H1 (cell line): ENCODE data around the gene UGGT2. TPM values are rescaled to one million over a fixed set of nuclear protein-coding genes. Genes with fewer than 3 reads are reported as not detected.

Experiments used
- ASH2L ChIP-seq: fragments of 200-600, 300-600 bp; sonication (generic); IDR thresholded peaks from one replicate; pipeline ENCODE4 v1.7.1; 2017; ENCODE audit warnings: low read length
- CHD7 ChIP-seq: fragments of 300-600 bp; sonication (generic); IDR thresholded peaks from 2 replicates; pipeline ENCODE4 v1.7.1; 2012; ENCODE audit warnings: low read length, moderate library complexity, mild to moderate bottlenecking, inconsistent platforms; ENCODE audit not compliant: insufficient replicate concordance
- EZH2 ChIP-seq: fragments of 200-600 bp; sonication (generic); IDR thresholded peaks from 2 replicates; pipeline ENCODE4 v1.7.1; 2012; ENCODE audit warnings: low read depth, mild to moderate bottlenecking, moderate library complexity, low read length, inconsistent platforms; ENCODE audit not compliant: severe bottlenecking
- GTF2F1 ChIP-seq: IDR thresholded peaks from 2 replicates; pipeline ENCODE4 v1.6.1; 2012; ENCODE audit warnings: low read depth, low read length, improper control_type of control experiment, borderline replicate concordance
- KDM5A ChIP-seq: fragments of 200-600 bp; IDR thresholded peaks from 2 replicates; pipeline ENCODE4 v1.7.1; 2012; ENCODE audit warnings: mild to moderate bottlenecking, low read length, inconsistent platforms, mixed read lengths
- NRF1 ChIP-seq: IDR thresholded peaks from 2 replicates; pipeline ENCODE4 v1.6.1; 2011; ENCODE audit warnings: mild to moderate bottlenecking, low read depth, low read length, improper control_type of control experiment
- POLR2A ChIP-seq, 2 experiments: IDR thresholded peaks; 1 replicate in 1 of 2; 2 replicates in 1 of 2; pipeline ENCODE4 v1.6.1; 2011; ENCODE audit warnings: low read depth in 2 of 2, low read length in 2 of 2, mild to moderate bottlenecking in 2 of 2; ENCODE audit errors: control extremely low read depth in 1 of 2
- RAD21 ChIP-seq, 2 experiments: IDR thresholded peaks in 1 of 2; conservative IDR thresholded peaks in 1 of 2; 2 replicates each; pipeline ENCODE4 v1.6.1; 2011; ENCODE audit warnings: low read depth in 2 of 2, low read length in 2 of 2, improper control_type of control experiment in 1 of 2, inconsistent platforms in 1 of 2, mild to moderate bottlenecking in 1 of 2, moderate library complexity in 1 of 2
- SIRT6 ChIP-seq: IDR thresholded peaks from one replicate; pipeline ENCODE4 v1.7.1; 2012; ENCODE audit warnings: low read length, inconsistent platforms
- TAF7 ChIP-seq: optimal IDR thresholded peaks from 2 replicates; pipeline ENCODE3; 2011; ENCODE audit warnings: low read depth, mild to moderate bottlenecking, inconsistent platforms, low read length, moderate library complexity, borderline replicate concordance
- TBP ChIP-seq: IDR thresholded peaks from 2 replicates; pipeline ENCODE4 v1.6.1; 2011; ENCODE audit warnings: low read depth, low read length, improper control_type of control experiment
- ZNF274 ChIP-seq: IDR thresholded peaks from 2 replicates; pipeline ENCODE4 v1.7.0; 2012; ENCODE audit warnings: low read length, borderline replicate concordance; ENCODE audit errors: extremely low read depth
- polyA plus RNA-seq, 7 experiments: library from polyadenylated mRNA; depleted of rRNA in 3 of 7; stranded (reverse) in 5 of 7; unstranded in 2 of 7; fragments of >200 nt in 5 of 7; fragments of 200-250 nt in 2 of 7; gene quantifications; 1 replicate in 5 of 7; 2 replicates in 1 of 7; 4 replicates in 1 of 7; pipeline versions ENCODE4 v1.2.1 to v1.2.3, GENCODE V29; 2011 to 2013; ENCODE audit warnings: missing spikeins in 2 of 7, mixed read lengths in 2 of 7
- total RNA-seq: library from RNA; stranded (reverse); fragmentation: NEBNext Ultra II Directional; extraction: Animal tissue kit (Norgen Biotek cat#: 25700); gene quantifications from 2 replicates; pipeline ENCODE4 v1.2.1, GENCODE V29; 2021

The UGGT2 gene
- total and polyA plus RNA-seq, 2 of the 8 experiments (the other 6 are each of a cell fraction or from before 2014, with no cell fraction given) = 5.9 to 25.1 TPM

GRCh38 chr13:96089749-96090239, 36.6 kb upstream of the UGGT2 start, which contains the start of gene HS6ST3 (continued):
- TF ChIP-seq CHD7 = no peak
- TF ChIP-seq EZH2 = peak; percentile 68
- no peak for TF ChIP-seq POLR2A (IDR thresholded peaks at IDR 0.05; ENCODE audit: control extremely low read depth in 1 of 2, low read depth in 2 of 2, low read length in 2 of 2)
- peak; percentile 58; the same call in 1 of the 2 replicates for TF ChIP-seq TBP
- no peak for TF ChIP-seq TAF7
- peak; percentile 32 for TF ChIP-seq ASH2L
- TF ChIP-seq SIRT6 = no peak
- TF ChIP-seq KDM5A = no peak
- TF ChIP-seq NRF1 = no peak
- no peak for TF ChIP-seq RAD21 (IDR thresholded peaks at IDR 0.05 in 1 of 2, conservative IDR thresholded peaks at IDR 0.05 in 1 of 2; ENCODE audit: low read depth in 2 of 2, low read length in 2 of 2)
- TF ChIP-seq ZNF274 = no peak
- no peak for TF ChIP-seq GTF2F1
